UCSD-AML1 (cell line): Measurements from ENCODE around the gene OR2Y1.
"Not testable (repeated sequence)": the region's sequence is repeated elsewhere in the genome, so short reads cannot be mapped to it uniquely, and the experiment has no call there.

ENCODE experiments used
- DNase-seq: peaks from one replicate; lab custom pipeline; 2025; ENCODE audit not compliant: unreplicated experiment; lab: John Stamatoyannopoulos, UW

OR2Y1 gene

DNA sequence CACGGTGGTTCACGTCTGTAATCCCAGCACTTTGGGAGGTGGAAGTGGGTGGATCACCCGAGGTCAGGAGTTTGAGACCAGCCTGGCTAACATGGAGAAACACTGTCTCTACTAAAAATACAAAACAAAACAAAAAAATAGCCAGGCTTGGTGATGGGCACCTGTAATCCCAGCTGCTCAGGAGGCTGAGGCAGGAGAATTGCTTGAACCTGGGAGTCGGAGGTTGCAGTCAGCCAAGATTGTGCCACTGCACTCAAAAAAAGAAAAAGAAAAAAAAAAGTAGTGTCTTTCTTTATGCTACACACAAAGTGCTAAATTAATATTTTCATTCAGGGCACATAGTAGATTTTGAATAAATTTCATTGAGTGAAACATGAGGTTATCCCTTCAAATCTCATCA is 1.1 kb upstream of the OR2Y1 start:
- not testable (repeated sequence) for DNase-seq

DNA sequence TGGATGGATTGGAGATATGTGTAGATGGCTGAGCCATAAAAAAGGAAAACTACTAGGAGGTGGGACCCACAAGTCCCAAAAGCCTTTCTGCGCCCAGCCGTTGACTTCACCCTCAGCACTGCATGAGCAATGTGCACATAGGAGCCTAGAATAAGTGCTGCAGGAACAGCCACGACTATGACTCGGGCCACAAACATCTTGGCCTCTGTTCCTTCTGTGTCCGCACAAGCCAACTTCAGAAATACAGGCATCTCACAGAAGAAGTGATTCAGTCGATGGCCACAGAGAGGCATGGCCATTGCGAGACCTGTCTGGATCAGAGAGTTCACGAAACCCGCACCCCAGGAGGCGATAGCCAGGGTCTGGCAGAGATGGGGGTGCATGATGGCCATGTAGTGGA is 587 bp downstream of the OR2Y1 start:
- DNase-seq, result no peak

DNA sequence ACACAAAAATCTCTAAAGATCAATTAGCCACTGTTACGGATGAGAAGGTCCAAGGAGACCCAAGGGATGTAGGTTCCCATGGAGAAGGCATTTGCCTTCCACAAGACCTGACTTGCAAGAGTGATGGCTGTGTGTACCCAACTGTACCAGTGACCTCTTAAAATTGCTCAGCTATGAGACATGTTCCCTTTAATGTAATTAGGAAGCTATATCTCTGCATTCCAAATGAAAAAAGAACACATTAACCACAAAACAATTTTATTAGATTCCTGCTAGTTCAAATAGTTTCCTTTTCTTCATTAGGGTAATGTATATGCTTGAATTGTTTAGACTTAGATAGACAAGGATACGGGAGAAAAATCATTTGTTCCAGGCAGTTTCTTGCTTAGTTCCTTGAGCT is 3.3 kb downstream of the OR2Y1 start:
- no peak for DNase-seq

DNA sequence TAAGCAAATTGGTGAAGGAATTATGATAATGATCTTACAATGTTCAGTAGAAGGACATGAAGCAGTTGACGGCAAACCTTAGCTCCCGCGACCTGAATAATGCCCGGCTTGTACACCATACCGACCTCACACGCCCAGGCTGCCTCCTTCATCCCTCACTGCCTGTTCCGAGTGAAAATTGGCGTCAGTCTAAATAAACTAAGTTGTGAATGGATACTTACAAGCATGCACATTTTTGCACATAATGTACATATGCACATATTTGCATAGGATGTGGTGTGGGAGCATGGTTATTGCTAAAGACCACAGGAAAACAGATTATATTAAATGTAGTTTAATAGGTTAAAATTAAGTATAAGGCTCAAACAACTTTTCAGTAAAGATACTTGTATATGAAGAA is 14.9 kb downstream of the OR2Y1 start:
- no peak for DNase-seq

DNA sequence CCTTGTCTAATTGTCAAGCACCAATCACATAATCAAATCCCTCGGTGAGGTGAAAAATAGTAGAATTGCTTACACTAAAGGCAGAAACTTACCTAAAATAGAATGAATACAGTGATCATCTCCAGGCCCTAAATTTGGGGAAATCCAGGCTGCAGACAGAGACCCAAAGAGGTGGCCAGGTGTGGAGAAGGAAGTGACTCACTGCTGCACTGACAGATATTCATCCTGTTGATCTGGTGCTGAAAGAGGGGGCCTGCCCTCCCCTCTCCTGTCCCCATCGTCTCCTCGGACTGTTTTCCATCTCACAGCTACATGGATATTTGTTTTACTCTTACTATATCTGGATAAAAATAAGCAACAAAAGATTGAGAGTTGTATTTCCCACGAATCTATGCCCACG is 15.9 kb downstream of the OR2Y1 start:
- no peak for DNase-seq

DNA sequence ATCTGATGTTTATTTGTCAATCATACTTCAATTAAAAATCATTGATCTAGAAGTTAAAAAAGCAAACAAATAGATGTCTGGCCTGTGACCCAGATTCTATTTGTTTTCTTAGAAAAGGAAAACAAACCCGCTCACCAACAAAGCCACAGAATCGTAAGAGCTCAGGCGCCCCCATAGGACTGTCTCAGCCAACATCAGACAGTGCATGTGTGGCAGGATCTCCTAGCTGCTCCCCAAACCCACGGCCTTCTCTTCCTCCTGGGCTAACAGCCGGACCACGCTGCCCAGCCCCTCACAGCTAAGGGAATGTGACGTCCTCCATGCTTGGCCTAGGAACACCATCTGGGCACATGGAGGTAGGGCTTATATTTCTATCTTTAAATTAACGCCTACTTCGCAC is 19.4 kb downstream of the OR2Y1 start:
- DNase-seq, result no peak

DNA sequence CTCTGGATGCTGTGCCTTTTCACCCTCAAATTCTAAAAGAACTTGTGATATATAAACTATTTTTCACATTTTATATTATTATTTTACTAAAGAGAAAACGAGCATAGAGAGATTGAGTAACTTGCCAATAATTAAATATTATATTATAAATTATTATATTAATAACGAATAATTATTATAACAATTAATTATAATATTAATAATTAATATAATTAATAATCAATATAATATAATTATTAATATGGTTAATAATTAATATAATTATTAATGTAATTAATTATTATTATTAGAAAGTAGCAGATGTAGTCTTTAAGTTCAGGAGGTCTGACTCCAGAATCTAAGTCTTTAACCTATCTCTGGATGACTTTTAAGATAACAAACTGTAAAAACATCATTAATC is 20.1 kb downstream of the OR2Y1 start:
- no peak for DNase-seq

DNA sequence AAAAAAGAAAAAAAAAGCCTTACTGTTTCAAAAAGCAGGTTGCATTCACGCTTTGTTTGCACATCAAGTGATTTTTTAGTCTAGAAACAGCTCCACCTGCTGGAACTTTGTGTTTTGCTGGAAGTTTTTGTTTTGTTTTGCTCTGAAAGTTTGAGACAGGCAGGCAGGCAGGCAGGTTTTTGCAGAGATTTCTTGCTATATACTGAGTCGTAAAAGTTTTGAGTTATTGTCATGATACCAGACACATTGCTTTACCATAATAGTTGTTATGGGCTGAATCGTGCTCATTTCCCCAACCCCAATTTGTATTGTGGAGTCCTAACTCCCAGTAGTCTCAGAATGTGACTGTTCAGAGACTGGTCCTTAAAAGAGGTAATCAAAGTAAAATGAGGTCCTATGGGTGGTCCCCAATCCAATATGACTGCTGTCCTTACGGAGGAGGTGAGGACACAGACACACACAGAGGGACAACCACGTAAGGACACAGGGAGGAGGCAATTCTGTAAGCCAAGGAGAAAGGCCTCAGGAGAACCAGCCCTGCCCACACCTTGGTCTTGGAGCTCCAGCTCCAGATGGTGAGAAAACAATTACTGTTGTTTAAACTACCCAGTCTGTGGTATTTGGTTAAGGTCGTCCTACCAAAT is 20.9 kb downstream of the OR2Y1 start:
- DNase-seq, result no peak

DNA sequence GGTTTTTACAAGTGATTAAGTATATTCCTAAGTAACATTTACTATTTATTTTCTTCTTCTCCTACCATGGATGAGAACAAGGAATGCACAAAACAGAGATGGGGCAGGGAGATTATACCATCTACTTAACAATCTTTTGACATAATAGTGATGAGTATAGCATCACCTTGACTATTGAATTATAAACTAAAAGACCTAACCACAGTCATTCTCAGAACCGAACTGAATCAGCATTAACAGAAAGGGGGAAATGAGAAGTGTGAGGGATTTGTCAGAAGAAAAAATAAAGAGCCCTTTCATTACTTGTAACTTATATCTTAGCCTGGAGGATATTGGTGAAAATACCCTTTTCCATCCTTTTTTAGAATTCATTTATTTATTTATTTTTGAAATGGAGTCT is 21.9 kb downstream of the OR2Y1 start:
- DNase-seq, result no peak

DNA sequence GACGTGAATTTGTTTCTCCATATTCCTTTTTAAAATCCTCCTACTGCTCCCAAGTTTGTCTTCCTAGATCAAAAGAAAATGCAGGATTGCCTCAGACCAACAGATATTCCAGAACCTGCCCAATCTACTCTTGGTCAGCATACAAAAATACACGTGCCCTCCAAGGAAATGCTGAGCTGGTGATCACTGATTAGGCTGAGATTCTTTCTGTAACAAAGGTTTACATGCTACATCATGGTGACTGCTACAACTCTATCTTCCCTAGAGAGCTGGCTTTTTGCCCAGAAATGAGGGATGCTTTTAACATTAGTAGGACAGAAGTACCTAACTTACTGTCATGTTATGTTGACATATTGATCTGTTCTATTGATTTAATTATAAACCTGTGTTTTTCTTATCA is 35.5 kb downstream of the OR2Y1 start:
- DNase-seq, result no peak

DNA sequence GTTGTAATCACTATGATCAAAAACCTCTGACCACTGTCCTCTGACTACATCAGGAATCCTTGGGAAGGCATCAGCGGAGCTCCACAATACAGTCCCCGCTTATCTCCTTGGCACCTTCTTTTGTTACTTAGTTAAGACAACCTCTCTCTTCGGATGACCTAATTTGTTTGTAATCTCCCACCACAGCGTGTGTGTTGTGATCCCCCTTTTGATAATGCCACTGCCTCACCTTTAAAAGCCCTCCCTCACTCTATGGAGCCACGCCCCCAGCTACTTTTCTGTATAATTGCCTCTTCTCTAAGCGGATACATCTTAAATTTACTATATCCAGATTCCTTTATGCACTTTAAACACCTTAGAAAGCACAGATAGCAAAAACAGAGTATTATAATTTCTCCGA is 35.9 kb downstream of the OR2Y1 start:
- DNase-seq, result no peak

DNA sequence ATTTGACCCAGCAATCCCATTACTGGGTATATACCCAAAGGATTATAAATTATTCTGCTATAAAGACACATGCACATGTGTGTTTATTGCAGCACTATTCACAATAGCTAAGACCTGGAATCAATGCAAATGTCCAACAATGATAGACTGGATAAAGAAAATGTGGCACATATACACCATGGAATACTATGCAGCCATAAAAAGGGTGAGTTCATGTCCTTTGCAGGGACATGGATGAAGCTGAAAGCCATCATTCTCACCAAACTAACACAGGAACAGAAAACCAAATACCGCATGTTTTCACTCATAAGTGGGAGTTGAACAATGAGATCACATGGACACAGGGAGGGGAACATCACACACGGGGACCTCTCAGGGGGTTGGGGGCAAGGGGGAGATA is 36.5 kb downstream of the OR2Y1 start:
- DNase-seq, result not testable (repeated sequence)

DNA sequence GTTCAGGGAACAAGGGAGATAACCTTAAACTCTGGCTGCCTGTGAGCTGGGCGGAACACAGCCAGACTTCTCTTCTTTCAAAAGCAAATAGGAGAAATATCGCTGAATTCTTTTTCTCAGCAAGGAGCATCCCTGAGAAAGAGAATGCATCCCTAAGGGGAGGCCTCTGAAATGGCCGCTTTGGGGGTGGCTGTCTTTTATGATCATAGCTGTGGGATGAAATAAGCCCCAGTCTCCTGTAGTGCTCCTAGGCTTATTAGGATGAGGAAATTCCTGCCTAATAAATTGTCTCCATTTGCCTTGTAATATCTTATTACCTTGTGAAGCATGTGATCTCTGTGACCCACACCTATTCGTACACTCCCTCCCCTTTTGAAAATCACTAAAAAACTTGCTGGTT is 39.4 kb downstream of the OR2Y1 start:
- not testable (repeated sequence) for DNase-seq

DNA sequence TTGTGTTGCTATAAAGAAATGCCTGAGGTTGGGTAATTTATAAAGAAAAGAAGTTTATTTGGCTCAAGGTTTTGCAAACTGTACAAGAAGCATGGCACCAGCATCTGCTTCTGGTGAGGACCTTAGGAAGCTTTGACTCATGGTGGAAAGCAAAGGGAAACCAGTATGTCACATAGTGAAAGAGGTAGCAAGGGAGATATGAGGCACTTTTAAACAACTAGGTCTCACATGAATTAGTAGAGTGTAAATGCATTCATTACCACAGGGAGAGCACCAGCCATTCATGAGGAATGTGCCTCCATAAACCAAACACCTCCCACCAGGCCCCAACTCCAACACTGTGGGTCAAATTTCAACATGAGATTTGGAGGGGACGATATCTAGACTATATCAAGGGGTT is 40.8 kb downstream of the OR2Y1 start:
- DNase-seq, result no peak

DNA sequence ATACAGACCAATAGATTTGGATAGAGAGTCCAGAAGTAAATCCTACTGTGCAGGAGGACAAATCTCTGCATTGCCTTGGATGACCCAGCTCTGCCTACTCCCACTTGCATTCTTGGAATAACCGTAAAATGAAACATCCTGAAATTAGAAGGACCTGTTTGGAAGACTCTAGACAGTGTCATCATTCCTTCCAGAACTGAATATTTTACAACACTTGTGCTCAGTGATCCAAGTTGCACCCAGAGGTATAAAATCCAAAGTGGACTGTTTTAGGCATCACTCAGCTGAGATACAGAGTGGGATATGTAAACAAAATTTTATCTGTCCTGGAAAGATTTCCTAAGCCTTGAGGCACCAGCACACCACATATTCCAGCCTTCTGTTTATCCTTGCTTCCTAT is 43.7 kb downstream of the OR2Y1 start:
- DNase-seq, result no peak

DNA sequence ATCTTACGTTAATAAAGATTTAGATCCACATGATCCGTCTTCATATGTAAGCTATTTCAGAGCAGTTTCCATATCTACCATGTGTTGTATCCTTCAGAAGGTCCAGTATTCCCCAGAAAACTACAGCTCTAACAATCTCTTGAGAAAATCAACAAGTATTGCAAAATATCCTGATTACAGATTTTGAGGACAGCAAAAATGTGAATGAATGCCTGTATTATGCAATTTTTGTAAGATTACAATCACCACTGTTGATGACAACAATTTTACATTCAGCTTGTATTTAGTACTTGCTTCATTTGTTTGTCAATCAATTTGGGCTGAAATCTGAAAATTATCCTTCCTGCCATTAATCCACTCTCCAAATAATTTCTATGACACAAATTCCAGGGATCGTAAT is 47.4 kb downstream of the OR2Y1 start:
- no peak for DNase-seq

DNA sequence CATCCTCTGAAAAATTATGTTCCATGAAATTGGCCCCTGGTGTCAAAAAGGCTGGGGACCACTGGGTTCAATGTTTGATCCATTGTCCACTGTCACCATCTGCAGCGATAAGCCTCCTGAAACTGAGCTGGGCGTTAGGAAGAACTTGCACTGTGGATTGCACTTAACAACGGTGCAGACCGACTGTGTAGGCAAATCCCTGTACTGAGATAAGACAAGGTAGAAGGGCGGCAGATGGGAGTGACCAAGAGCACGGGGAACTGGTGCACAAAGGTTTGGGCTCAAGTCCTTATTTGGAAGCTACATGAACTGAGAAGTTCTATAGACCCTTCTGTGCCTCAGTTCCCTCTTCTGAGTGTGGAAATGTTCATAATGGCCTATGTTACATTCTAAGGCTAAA is 48.8 kb downstream of the OR2Y1 start:
- DNase-seq, result no peak

DNA sequence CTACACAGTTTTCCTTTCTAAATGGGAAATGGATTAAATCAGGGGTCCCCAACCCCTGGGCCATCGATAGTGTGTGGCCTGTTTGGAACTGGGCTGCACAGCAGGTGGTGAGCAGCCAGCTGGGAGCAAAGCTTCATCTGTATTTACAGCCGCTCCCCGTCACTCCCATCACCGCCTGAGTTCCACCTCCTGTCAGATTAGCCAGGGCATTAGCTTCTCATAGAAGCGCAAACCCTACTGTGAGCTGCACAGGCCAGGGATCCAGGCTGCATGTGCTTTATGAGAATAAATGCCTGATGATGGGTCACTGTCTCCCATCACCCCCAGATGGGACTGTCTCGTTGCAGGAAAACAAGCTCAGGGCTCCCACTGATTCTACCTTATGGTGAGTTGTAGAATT is 49.3 kb downstream of the OR2Y1 start:
- DNase-seq, result no peak

DNA sequence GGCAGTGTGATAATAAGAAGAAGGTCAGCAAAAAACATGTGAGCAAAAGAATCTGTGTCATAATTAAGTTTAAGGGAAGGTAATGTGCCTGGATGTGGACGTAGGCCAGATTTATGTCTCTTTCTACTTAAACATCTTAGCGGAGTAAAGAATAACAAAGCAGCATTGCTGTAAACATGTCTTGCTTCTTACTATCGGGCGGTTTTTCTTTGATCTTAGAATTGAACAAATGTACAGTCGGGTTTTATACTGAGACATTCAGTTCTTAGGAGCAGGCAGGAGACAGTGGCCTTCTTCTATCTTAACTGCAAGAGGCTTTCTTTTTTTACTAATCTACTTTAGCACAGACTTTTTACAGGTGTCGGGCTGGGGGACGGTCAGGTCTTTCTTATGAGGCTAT is 50.1 kb downstream of the OR2Y1 start:
- no peak for DNase-seq
